GM18517 (cell line): ENCODE results near the gene TMEM62.

Experiments
- ATAC-seq: cut with Tn5 transposase; IDR thresholded peaks from one replicate; pipeline ENCODE4 v1.9.1; 2021; ENCODE audit warnings: mild to moderate bottlenecking, moderate library complexity; ENCODE audit not compliant: unreplicated experiment

The TMEM62 gene

DNA sequence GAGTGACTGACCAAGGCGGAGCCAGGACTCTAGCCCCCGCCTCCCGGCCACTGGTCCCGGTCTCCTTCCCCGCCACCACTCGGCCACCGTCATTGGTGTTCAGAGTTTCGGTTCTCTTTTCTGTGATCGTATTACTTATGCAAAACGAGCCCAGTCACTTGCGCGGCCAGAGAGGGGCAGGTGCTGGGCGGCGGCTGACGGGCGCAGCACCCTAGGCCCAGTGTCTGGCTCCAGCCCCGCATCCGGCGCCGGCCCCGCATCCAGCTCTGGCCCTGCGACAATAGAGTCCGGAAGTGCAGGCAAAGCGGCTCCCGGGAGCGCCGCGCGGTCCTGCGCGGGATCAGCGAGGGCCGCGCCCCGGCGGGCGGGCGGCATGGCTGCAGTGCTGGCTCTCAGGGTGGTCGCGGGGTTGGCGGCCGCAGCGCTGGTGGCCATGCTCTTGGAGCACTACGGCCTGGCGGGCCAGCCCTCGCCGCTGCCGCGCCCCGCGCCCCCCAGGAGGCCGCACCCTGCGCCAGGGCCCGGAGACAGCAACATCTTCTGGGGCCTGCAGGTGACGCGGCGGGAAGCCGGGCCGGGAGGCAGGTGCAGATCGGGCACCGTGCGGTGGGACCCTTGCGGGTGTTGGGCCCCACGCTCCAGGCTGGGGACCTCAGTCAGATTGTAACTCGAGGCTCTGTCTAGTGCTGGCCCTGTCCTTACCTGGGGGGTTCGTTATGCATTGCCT is at the start of gene TMEM62:
TMEM62 (plus strand) TSS at position 157 of the 727 bp plus-strand sequence; CDS start at position 374, 217 bp downstream.
- peak; percentile 95 for ATAC-seq

DNA sequence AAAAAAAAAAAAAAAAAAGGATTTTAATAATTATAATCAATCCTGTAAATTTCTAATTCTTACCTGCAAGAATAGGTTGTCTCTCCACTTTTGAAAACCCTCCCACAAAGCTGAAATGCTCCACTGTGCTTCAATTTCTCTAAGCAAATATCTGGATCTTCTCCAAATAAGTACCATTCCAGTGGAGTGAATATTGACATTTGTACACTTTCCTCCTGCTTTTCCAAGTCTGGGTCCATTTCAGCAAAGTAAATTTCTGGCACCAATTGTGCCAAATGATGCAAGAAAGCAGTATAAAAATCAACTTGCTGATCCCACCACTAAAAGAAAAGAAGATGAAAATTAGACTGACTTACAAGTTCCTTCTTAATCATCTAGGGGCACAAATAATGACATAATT is 47.5 kb upstream of the TMEM62 start:
- no peak for ATAC-seq

DNA sequence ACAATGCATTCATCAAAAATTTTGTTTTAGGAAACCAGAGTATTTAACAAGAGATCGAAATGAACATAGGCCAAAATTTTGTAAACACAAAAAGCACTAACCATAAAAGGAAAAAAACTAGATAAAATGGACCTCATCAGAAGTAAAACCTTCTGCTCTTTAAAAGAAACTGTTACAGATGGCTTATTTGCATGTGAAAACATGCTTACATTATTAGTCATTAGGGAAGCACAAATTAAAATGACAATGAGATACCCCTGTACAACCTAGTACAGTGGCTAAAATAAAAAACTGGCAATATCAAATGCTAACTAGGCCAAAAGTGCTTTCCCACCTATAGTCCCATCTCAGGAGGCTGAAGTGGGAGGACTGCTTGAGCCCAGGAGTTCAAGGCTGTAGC is 46.8 kb upstream of the TMEM62 start:
- no peak for ATAC-seq

DNA sequence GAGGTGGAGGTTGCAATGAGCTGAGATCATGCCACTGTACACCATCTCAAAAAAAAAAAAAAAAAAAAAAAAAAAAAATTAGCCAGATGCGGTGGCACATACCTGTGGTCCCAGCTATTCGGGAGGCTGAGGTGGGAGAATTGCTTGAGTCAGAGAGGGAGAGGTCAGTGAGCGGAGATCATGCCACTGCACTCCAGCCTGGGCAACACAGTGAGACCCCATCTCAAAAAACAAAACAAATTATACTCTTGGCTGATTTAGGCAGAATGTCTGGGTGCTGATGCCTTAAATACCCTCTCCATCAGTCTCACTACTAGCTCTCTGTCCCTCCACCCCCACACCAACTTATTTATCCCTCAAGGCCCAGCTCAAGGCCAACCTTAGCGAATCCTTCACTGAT is 41.5 kb upstream of the TMEM62 start:
- ATAC-seq = no peak

DNA sequence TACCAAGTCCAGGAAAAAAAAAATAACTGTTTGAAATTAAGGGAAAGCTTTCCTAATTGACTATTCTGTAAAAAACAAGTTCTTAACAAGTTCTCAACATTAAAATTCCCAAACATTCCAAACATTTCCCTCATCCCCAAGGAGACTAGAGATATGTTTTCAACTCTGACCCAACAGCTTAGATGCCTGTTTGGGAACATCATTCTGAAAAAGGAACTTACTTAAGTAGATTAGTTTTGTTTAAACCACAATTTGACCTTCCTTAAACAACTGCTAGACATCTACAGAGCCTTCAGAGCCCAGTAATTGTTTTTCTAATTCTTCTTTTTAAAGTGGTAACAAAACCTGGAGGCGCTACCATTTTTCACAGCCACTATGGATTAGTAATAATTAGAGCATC is 40.4 kb upstream of the TMEM62 start:
- ATAC-seq = no peak

DNA sequence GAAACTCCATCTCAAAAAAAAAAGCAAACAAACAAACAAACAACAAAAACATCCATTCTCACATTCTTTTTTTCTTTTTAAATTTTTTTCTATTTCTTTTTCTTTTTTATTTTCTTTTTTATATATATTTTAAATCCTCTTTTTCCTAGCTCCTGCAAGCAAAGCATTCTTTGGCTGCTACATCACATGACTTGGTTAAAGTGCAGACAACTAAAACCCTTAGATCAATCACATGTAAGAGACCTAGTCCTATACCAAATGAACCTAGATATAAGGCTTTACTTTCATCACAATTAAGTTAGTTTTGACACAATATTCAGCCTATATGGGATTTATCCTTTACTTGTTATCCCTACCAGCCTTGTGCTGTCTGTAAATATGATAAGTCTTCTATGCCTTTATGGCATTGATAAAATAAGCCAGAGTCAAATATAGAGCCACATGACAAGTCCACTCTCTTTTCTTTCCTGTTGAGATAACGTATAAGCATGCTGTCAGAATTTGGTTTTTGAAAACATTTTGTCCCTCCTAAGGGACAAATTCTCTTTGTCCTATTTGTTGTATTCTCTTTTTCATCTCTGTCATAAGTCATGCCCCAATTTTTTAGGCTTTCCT is 38.9 kb upstream of the TMEM62 start:
- no peak for ATAC-seq

DNA sequence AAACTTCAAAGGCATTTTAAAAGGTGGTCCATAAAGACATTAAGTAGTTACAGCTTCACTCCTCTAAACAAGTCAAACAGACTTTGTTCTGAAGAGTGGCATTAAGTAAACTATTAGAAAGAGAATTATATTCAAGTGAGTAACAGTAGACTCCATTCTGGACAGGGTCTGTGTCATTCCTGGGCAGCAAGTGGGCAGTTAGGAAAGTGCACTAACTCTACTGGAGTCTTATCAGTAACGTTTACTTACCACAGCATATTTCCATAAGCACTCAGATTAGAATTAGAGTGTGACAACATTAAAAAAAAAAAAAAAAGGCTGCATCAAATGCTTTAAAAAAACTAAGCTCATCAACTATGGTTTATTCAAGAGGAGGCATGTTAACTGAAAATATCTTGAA is 38.1 kb upstream of the TMEM62 start:
- ATAC-seq = no peak

DNA sequence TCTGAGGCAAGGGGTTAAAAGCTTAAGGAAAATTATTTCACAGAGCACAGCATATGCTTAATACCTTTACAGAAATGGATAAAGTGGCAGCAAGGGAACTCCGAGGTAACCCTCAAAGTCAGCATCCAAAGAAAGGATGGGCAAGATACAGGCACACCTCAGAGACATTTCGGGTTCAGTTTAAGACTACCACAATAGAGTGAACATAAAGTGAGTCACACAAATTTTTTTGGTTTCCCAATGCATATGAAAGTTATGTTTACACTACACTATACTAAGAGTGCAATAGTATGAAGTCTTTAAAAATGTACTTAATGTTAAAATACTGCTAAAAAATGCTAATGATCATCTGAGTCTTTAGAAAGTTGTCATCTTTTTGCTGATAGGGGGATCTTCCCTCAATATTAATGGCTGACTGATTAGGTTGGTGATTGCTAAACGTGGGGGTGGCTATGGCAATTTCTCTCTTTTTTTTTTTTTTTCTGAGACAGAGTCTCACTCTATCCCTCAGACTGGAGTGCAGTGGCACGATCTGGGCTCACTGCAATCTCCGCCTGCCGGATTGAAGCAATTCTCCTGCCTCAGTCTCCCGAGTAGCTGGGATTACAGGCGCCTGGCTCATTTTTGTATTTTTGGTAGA is 37.6 kb upstream of the TMEM62 start:
- ATAC-seq = no peak

DNA sequence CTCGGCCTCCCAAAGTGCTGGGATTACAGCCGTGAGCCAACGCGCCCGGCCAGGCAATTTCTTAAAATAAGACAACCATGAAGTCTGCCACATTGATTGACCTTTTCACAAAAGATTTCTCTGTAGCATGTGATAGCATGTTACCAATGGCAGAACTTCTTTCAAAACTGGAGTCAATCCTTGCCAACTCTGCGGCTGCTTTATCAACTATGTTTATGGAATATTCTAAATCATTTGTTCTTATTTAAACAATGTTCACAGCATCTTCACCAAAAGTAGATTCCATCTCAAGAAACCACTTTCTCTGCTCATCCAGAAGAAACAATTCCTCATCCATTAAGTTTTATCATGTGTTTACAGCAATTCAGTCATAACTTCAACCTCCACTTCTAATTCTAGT is 37.0 kb upstream of the TMEM62 start:
- ATAC-seq = no peak

DNA sequence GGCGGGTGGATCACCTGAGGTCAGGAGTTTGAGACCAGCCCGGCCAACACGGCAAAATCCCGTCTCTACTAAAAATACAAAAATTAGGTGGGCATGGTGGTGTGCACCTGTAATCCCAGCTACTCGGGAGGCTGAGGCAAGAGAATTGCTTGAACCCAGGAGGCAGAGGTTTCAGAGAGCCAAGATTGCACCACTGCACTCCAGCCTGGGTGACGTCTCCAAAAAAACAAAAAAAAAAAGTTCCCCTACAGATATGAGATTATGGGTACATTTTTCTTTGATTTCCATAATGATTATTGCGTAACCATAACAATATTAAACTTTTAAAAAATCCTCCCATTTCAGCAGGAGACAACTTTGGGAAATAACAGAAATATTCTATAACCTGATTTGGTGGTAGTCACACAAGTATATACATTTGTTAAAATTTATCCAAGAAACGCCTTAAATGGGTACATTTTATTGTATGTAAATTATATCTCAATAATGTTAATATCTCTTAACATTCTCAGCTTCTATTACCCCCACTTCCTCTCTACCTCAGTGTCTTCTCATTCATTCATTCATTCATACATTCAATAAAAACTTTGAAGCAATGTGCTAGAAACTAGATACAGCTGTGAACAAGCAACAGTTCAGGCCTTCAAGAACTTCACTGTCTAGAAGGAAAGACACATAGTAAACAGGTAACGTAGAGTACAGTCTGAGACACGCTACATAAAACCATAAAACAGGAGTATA is 34.1 kb upstream of the TMEM62 start:
- no peak for ATAC-seq

DNA sequence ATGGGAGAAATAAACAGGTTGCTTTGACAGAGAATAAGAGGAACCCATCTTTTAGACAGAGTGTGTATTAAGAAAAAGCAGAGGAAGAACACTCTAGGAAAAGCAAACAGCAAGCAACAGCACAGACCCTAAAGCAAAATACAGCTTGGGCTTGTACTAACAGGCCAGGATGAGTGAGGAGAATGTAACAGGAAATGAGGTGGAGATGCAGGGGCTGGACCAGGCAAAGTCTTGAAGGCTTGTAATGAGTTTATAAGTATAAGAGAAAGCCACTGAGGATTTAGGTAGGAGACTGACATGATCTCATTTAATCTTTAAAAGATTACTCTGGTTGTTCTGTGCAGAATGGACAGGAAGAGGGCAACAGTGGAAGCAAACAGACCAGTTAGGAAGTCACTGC is 32.4 kb upstream of the TMEM62 start:
- ATAC-seq = no peak

DNA sequence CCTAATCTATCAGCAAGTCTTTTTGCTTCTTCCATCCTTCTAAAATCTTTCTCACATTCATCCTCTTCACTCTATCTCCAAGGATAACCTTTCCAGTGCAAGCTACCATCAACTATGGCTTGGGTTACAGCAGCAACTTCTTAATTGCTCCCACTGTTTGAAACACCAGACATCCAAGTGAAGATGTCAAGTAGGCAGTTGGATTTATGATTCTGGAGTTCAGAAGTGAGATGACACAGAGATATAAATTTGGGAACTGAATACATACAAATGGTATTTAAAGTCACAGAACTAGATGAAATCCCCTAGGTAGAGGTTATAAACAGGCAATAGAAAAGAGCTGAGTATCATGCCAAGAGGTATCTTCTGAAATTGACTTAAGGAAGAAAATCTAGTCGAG is 31.2 kb upstream of the TMEM62 start:
- ATAC-seq = no peak

DNA sequence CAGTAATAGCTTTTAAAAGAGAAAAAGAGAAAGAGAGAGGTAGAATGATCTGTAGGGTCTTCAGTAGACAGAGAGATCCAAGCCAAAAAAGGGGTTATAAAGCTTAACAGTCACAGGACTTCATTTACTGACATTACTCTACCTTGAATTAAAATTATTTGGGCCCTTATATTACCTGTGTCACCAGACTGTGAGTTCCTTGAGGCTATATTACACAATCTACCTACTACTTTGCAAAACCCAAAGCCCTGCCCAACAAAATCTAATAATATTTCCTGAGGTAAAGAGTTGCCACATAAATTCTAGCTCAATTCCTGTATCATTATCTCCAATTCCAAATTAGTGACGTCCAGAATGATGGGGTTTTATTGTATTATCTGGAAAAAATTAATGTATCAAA is 29.5 kb upstream of the TMEM62 start:
- ATAC-seq = no peak

DNA sequence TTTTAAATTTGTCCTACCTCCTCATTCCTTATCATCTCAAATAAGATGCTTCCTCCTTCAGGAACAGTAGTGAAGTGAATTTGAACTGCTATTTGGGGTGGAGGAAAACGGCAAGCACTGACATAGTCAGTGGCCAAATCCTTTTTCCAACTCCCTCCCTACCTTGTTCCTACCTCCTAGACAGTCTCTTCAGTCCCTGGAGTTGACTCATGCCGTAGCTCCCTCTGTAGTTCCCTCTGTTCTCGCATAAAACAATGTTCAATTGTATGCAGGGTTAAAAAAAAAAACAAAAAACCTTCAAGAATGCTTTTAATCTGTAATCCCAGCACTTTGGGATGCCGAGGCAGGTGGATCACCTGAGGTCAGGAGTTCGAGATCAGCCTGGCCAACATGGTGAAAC is 29.0 kb upstream of the TMEM62 start:
- no peak for ATAC-seq

DNA sequence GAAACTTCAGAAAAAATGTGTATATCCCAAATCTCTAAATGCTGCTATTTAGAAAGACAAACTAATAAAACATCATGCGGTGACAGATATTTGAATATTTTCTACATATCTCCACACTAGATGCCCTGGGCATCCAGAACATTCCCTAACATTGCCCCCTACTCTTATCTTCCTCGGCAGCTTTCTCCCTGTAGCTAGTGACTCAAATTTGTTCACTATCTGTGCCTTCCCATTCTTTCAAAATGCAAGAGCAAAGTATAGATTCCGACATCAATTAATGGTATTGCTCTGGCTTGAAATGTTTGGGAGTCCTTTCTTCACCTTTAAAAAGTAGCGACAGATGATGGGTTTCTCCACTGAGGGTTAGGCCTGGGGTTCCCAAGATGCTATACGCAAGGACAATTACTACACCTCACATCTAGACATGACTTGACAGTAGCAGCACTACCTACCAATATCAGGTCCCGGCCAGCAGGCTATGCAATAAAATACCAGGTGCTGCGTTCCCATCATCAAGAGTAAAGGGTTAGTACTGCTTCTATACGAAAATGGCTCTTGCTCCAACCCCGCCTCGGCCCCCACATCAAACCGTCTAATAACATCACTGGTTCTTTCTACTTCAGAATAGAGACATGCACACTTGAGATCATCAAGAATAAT is 28.2 kb upstream of the TMEM62 start:
- ATAC-seq = peak; percentile 15

DNA sequence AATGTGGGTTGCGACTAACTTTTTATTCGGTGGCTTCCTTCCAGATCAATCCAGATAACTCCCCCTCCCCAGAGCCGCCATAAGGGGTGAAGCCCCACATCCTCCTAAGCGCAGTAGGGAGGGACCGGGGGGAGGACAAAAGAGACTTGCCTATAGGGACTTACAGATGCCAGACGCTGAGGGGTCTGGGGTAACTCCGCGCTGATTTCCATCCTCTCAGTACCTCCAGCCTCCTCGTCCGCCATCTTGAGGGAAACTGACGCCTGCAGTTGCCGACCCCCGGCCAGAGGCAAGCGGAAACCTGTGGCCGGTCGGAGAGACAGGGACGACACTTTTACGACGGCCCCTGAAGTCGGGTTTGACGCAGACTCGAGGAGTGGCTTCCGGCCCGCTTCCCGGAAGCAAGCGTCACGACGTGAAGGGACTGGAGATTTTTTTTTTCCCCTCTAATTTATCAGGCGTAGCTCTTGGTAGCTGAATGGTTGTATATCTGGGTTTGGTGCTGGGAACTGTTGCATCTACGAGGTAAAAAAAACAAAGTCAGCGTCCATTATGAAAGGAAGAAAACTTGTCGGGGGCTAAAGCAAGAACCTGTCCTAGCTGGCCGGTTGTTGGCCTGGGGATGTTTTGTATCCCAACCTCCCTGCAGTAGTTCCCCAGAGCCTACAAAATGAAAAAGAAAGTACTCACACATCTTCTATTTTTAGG is 27.5 kb upstream of the TMEM62 start, which contains the start of gene UBR1:
UBR1 (minus strand) TSS at position 261 of the 708 bp plus-strand sequence; CDS start at position 245, 16 bp downstream.
- peak; percentile 72 for ATAC-seq

DNA sequence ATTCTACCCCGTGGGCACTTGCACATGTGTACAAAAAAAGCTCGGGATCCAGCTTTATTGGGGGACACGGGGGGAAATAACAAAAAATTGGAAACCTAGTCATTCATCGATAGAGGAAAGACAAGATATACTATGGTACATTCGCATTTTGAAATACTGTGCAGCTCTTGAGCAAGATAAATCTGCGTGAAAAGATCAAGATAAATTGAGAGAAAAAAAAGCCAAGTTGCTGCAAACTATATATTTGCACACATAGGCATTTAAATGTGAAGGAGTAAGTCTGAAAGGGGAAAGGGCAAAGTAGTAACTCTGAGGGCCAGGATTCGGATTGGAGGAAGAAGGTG is 26.9 kb upstream of the TMEM62 start:
- no peak for ATAC-seq

DNA sequence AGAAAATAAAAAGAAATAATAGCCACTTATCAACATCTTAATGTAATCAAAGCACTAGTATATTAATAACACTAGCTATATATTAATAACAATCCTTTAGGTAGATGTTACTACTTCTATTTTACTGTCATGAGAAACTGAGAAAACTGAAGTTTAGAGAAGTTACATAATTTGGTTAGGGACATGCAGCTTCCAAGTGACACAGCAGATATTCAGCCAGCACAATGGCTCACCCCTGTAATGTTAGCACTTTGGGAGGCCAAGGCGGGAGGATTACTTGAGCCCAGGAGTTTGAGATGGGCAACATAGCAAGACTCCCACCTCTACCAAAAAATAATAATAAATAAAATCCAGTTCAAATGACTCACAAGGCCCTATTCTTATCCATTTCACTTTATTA is 25.6 kb upstream of the TMEM62 start:
- ATAC-seq = no peak

DNA sequence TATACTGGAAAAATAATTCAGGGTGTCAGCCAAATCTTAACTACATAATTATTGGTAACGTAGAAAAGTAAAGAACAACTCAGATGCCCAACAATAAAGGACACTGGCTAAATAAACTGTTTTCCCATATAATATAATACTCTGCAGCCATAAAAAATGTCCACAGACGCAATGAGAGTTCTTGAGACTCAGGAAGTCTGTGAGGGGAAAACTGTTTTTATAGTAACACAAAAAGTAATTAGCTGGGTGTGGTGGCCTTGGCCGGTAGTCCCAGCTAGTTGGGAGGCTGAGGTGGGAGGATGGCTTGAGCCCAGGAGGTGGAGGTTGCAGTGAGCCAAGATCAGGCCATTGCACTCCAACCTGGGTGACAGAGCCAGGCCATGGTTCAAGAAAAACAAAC is 22.0 kb upstream of the TMEM62 start:
- ATAC-seq = no peak

DNA sequence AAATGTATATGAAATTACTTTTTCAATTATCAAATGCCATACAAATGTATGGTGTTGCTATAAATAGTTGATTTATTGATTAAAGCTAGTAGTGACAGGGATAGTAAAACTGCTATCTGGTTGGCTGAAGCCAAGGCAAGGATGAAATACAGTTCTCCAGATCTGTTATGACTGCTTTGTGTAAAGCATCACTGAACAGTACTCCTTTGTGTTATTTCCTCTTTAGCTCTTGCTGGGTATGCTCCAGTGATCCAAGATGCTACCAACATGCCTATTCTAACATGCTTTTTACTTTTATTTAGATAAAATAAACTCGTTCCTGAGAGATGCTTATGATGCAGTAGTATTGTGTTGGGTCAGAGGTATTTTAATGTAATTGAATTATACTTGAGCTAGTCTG is 15.1 kb upstream of the TMEM62 start:
- ATAC-seq = no peak
